ENCODE data around the gene ROR2.

ROR2 gene

DNA sequence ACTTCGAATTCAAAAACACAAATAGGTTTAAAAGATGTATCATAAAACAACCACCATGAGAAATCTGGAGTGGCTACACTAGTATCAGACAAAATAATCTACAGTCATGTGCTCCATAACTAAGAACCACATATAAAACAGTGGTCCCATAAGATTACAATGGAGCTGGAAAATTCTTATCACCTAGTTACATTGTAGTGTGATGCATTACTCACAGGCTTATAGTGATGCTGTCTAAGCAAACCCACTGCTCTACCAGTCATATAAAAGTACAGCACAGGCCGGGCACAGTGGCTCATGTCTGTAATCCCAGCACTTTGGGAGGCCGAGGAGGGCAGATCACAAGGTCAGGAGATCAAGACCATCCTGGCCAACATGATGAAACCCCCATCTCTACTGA is 160.1 kb downstream of the ROR2 start:
- DNase-seq = no peak

DNA sequence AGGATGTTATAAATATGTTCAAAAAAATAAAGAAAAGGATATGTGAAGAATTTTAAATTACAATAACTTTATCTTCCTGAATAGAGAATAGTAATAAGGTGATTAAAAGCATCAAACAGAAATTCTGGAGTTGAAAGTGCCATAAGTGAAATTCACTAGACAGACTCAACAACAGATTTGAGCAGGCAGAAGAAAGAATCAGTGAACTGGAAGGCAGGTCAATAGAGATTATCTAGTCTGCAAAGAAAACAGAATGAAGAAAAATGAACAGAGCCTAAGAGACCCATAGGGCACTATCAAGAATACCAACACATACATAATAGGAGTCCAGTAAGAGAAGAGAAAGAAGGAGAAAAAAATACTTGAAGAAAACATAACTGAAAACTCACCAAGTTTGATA is 162.1 kb downstream of the ROR2 start:
- no peak for DNase-seq

DNA sequence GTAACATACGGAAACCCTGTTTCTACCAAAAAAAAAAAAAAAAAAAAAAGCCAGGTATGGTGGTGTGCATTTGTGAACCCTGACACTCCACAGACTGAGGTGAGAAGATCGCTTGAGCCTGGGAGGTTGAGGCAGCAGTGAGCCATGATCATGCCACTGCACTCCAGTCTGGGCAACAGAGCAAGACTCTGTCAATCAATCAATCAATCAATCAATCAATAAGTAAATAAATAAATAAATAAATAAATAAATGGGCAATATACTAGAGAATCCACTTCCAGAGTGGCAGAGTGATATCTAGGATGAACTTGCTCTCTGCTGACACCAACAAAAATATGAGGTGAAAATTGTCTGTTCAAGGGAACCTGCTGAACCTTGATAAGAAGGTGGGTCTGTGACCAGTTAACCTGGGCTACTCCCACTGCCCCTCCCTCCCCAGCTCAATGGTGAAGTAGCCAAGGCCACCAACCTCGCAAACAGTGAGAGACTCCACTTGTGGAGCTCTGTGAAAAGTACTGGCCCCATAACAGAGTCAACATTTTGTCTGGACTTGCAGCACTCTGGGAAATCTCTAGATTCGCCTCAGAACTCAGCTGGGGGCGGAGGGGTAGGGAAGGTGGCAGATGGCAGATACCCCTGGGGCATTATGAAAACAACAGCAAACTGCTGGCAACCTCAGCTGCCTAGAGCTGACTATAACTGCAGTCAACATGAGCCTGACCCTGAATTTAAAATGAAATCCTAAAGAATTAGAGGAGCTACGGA is 163.7 kb downstream of the ROR2 start:
- DNase-seq = no peak

DNA sequence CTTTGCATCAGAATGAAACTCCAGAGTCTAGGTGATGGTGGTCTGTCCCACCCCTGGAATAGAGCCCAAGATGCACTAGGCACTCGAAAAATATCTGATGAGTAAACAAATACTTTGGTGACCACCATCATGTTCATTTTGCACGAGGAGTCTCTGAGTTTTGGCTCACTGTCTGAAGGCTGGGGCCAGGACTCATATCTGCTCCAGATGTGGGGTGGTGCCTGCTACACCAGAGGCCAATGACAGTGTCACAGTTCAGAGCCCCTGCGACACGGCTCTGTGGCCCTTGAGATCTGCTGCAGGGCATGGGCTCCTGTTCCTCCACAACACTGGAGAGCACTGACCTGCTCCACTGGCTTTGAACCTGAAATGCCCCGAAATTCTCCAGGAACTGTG is 164.6 kb downstream of the ROR2 start:
- no peak for DNase-seq

DNA sequence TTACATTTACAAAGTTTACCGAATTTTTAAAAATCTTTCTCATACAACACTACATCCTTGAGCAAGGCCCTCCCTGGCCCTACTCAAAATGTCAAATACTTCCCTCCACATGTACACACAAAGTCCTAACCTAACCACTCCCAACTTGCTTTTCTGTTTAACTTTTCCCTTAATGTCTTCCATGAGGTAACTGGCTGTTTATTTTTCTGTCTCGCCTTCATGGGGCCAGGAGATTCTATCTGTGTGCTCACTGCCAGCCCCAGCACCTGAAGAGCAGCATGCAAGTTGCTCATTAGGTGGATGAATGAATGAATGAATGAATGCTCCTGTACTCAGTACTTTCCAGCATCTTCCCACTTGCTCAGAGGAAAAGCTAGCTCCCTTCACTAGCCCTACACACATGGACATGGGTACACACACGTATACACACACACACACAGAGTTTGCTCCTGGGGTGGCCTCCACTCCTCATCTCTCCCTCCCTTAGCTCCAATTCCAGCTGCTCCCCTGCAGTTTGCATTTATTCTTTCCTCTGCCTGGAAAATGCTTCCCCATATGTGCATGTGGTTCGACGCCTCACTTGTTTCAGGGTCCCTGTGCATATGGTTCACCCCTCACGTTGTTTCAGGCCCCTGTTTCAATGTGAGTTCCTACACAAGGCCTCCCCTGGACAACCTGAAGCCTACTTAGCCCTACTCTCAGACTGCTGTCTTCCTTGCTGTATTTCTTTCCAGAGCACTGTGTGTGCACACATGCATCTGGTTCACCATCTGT is 165.2 kb downstream of the ROR2 start:
- DNase-seq = no peak

DNA sequence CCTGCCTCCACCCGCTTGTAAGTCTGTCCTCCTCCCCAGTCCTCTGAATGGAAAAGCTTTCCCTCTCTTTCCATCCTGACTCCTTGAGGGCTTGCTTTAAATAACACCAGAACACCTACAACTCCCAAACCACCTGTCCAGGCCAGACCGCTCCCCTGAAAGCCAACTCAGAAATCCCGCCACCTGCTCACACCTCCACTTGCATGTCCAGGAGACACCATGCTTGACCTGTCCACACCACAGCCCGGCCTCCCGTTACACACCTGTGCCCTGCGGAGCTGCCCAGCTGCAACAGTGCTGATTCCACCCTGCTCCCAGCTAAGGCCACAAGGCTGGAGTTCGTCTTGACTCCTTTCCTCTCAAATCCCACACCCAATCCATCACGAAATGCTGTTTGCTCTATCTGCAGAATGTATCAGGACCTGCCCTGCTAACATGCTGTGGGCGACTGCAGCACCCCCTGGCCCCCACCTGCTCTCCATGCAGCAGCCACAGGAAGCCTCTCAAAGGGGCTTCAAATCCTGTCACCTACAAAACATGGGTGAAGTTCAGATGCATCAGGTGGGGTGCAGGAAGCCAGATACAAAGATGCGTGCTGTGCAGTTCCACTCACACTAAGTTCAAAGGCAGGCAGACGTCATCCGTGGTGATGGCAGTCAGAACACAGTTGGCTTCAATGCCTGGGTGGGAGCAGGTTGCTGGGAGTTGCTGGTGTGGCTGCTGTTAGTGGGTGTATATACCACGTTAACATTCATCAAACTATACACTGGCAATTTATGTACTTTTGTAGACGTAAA is 166.0 kb downstream of the ROR2 start:
- DNase-seq = no peak

DNA sequence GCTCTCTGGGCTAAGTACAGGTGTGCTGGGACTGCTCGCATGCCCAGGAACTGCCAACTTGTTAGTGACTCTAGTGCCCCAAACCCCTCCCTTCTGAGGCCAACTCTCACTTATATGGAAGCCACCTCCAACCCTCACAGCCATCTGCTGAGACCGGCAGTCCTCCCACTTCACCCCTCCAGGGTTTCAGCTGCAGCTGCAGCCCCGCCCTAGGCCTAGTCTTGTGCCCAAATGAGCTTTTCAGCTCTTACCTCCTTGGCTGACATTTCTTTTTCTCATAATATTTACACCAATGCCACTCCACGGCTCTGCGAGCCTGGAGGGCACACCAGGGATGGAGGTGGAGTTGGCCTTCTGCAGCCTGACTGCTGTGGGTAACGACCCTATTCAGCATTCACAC is 166.6 kb downstream of the ROR2 start:
- DNase-seq = no peak

DNA sequence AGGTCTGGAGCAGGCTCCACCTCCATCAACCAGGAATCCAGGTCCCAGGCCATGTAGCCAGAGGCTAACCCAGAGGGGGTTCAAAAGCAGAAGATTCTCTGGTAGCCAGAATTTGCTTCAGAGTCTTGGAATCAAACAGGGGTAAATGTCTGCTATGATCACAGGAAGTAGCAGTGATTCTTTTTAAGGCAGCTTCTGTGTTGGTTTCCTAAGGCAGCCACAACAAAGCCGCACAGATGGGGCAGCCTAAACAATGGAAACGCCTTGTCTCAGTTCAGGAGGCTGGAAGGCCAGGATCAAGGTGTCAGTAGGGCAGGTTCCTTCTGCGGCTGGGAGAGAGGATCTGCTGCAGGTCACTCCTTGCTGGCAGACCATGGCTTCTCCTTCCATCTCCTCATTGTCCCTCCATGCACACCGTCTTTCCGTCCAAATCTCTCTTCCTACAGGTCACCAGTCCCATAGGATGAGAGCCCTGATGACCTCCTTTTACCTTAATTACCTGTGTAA is 167.3 kb downstream of the ROR2 start:
- DNase-seq = no peak

DNA sequence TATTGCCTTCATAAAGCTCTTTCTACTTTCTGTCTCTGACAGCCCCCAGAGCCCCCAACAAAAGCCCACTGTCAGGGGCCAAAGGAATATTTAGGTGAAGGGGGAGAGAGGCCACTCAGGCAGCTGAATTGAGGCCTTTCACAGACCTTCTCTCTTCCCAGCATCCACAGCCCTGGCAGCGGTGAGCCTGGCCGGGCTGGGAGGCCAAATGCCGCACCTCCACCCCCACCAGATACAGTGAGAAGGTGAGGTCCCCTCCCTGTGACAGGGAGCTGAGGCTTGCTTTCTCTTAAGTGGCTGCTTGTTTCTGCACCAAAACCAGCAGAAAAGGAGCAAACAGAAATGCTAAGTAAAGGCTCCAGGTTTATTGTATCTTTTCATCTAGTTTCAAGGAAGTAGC is 168.1 kb downstream of the ROR2 start:
- no peak for DNase-seq

DNA sequence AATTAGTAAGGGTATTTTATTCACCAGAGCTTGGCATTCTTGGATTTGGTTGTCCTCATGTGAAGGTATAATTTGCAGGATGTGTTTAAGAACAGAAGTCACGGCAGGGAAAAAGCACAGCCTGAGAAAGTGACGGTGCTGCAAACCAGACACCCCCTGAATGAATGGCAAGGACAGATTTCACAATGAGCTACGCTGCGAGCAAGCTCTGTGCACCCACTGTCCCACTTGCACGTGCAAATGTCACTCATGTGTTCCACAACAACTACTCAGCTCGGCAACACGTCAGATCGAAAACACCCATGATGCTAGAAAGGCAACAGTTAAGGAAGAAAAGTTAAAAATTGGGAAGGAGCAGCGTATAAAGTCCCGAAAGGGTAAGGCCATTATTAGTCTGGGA is 168.9 kb downstream of the ROR2 start:
- DNase-seq = no peak

DNA sequence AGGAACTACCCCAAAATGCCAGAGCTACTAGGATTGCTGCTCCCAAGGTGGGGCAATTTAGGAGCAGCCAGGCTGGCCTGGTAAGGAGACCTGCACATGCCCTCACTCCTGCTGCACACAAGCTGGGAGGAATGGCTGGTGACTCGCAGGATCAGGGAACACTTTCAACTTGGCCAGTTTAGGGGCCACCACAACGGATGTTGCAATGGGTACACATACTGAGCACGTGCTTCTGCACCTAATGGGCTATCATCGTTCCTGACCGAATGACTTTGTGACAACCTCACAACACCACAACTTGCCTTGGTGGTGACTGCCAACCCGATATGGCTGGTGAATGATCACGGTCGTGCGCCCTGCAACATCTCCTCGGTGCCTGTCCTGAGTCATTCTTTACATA is 172.0 kb downstream of the ROR2 start:
- no peak for DNase-seq

DNA sequence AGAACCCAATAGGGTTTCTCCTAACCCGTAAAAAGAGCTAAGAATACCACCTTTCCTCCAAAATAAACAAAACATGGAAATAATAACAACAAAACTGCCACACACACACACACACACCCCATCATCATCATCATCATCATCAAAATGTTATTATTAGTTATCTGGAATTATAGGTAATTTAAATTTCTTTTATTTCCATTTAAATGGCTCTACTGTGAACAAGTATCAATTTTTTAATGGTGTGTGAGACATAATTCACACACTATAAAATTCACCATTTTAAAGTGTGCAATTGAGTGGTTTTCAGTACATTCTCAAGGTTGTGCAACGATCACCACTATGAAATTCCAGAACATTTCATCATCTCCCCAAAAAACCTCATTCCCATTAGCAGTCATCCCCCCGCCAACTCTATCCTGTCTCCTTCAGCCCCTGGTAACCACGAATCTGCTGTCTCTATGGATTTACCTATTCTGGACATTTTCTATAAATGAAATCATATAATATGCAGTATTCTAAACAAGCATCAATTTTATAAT is 172.7 kb downstream of the ROR2 start:
- no peak for DNase-seq

DNA sequence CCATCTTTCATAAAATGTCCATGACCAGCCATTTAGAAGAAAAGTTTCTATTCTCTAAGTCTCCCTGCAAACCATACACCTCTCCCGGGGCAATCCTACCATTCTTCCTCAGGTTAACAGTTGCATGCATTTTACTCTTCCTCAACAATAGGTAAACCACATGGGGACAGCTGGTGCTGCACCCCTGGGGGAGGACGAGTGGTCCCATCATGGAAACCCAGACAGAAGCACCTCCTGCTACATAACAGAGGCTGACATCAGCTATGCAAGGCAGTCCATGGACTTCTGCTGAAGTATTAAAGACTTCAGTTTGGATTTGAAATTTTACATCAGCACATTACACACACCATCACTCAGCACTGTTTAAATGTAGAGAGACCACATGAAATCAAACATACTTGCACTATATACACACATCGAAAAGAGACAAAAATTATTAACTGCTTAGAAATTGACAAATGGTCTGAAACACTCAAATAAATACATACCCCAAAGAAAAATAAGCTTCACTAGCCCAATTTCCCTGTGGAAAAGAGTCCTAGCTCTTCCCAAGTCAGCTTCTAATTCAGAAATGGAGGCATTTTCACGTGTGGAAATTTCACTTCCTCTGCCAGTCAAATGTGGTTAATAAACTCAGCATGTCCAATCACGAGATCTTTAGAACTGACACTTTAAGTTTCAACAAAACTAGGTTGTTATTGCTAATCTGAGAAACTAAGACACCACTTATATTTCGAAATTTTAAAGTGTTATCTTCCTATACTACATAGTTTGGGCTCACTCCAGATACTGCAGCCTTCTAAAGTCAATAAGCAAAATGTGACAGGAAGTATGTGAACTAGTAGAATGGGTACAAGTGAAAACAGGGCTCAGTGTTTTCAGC is 173.4 kb downstream of the ROR2 start:
- no peak for DNase-seq

DNA sequence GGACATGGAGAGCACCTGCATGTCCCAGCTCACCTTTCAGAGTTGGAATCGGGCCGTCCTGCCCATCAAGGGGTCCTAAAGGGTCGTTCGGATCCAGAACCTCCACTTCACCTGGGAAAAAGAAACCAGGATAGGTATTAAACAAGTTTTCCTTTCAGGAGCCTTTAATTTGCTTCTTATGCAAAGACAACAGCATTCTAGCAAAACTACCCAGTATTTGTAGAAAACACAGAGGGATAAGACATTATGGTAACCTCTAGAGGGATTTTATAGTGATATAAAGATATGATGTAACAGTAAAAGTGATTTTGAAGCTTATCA is 174.4 kb downstream of the ROR2 start:
- no peak for DNase-seq

DNA sequence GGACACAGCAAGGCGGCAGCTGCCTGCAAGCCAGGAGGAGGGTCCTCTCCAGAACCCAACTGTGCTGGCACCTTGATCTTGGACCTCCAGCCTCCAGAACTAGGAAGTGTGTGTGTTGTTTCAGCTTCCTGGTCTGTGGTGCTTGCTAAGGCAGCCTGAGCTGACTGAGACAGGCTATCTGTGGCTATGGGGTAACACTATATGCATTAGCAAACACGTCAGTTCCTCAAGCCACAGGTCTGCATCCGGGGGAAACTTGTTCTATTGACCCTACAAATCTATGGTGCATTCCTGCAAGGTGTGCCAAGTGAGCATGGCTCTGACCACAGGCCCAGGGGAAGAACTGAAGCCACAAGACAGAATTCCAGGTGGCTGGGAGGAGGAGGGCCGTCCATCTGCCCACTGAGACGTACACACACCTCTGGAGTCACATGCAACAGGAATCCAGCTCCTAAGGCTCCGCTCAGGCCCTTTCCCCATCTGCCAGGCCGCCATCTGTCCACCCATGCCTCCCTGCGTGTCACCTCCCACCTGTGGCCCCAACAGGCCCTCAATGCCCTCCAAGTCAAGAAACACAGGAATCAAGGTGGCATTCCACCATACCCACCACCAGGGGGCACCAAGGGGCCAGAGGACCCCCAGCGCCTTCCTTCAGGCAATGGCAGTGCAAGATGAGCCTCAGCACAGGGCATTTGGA is 174.9 kb downstream of the ROR2 start:
- DNase-seq = peak; percentile 61

DNA sequence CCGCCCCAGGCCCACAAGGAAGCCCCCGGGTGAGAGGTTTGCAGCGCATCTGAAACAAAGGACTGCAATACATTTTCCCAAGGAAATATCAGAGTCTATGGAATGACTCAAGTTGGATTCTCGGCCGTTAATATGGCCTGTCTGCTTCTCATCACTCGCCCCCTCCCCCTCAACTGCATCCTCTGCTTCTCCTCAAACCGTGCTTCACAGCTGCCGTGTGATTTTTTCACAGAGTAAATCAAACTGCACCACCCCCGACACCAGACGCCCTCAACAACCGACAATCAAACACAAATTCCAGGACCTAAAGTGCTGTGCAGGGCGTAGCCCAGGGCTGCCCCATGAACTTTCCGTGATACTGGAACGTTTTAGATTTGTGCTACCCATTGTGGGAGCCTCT is 176.9 kb downstream of the ROR2 start:
- no peak for DNase-seq

DNA sequence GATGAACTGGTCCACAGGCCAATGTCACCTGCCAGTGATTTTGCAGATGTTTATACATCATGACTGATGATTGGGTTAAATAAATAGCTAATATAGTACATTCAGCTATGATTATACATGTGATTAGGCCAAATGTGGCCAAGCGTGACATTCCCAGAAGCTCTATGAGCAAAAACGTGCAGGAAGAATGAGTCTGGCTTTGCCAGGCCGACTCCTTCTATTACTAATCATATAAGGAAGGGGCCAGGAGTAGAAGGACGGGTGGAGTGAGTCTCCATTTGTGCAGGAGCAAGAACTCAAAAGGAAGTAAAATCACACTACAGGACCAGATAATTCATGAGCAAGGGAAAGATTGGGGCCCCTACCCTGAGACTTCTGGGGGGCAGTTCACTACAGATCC is 178.2 kb downstream of the ROR2 start:
- DNase-seq = peak; percentile 31

DNA sequence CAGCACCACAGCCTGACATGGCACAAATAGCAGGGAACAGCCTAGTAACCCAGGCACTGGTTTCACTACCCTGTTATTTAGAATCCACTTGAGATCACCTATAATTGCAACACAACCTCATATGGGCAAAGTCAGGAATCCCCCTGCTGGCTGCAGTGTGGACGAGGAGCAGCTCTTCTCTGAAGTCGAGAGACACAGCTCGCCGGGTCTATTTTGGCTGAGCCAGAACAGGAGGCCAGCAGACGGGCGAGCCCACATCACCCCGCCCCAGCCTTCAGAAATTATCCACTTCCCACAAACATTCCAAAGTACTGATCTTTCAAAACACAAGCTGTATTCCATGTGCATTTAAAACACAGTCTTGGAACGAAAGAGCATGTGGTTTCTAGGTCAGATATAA is 179.0 kb downstream of the ROR2 start:
- DNase-seq = peak; percentile 51

DNA sequence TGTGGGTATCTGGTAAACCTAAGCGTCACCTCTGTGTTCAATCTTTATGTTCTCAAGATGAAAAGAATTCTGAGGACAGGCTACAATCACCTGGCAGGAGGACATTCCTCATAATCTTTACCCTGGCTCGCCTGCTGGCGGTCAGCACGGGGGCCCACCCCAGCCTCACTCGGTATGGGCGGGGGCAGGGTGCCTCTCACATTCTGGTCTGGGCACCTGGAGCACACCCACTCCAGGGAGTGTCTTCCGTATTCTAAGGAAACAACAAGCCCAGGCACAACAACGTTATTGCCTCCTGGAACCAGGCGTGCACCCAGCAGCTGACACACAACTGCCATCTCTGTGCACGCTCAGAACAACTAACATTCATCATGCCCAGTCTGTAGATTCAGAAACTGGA is 179.8 kb downstream of the ROR2 start:
- DNase-seq = no peak

DNA sequence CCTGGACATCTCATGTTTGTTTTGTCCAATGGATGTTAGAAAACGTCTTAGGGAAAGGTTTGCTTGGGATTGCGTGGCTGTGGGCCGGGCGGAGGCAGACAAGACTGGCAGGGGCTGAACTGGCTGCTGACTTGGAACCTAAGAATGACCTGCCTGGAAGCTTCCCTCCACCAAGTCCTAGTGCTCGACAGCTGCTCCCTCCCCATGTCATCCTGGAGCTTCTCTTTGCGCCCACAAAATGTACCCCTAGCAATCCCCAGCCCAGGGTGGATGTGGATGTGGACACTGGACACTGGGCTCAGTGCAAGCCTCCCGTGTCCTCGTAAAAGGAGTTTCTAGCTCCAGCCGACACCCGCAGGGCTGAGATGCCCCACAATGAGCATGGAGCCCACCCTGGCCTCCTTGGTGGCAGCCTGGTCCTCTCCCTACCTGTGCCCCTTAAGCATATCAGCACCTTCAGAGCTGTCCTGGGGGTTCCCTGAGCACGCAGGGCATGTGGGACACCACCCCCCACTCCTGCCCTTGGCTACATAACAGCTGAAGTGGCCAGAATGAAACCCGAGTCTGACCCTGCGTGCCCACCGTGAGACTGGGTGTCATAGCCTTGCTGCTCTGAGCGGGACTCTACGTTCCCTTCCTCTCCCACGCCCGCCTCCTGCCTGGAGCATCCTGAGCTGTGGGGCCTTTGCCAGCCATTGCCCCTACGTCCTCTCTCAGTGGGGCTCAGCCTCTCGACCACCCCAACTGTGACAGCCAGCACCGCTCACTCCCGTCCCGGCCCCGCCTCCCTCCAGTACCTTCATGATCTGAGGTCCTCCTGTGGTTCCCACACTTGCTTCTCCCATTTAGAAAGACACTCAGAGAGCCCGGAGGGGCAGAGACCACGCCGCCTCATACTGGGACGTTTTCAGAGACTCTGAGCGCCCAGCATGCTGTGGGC is 180.8 kb downstream of the ROR2 start:
- no peak for DNase-seq

DNA sequence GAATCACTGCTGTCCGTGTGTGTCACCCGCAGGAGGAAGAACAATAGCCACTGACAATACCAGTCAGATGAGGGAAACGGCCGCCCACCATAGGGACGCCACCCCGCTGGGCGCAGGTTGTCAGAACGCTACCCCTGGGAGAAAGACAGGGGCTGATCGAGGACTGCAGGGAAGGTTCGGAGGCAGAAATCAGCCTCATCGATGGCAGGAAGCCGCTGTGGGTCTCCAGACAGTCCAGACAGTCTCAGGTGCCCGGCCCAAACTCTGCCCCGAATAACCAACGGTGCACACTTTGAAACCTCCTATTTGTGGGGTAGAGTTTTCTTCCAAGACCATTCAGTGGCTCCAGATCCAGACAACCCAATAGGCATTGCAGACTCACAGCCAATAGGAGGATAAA is 181.5 kb downstream of the ROR2 start:
- DNase-seq = no peak

Data from kidney glomerular epithelial cell (primary cell).